ENCODE results near the gene MARS1.
"Not testable (repeated sequence)": the region's sequence is repeated elsewhere in the genome, so short reads cannot be mapped to it uniquely, and the experiment has no call there.

MARS1 gene

DNA sequence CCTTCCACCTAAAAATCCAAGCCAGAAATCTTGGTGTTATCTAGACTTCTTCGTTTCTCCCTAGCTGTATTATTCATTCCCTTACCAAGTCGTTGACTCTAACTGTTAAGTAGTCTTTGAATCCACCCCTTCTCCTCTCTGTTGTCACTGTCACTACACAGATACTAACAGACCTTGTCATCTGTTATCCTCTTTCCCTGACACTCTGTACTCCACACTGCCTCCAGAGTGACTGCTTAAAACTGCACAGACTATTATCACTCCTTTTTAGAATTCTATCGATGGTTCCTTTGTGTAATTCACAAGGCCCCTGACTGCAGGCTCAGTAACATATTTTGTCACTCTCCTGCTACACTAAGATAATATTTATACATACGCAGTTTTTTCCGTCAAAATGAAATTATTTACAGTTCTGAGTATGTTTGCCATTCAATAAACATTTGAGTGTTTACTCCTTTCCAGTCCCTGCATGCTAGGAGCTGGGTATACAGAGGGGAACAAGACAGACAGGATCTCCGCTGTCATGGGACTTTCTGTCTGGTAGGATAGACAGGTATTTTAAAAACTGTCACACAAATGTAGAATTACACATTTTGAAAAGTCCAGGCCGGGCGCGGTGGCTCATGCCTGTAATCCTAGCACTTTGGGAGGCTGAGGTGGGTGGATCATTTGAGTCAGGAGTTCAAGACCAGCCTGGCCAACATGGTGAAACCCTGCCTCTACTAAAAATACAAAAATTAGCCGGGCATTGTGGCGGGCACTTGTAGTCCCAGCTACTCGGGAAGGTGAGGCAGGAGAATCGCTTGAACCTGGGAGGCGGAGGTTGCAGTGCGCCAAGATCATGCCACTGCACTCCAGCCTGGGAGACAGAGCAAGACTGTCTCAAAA lies 3.8 kb downstream of the MARS1 start:
- DNase-seq (ENCODE audit: low read depth, low spot score): no peak

DNA sequence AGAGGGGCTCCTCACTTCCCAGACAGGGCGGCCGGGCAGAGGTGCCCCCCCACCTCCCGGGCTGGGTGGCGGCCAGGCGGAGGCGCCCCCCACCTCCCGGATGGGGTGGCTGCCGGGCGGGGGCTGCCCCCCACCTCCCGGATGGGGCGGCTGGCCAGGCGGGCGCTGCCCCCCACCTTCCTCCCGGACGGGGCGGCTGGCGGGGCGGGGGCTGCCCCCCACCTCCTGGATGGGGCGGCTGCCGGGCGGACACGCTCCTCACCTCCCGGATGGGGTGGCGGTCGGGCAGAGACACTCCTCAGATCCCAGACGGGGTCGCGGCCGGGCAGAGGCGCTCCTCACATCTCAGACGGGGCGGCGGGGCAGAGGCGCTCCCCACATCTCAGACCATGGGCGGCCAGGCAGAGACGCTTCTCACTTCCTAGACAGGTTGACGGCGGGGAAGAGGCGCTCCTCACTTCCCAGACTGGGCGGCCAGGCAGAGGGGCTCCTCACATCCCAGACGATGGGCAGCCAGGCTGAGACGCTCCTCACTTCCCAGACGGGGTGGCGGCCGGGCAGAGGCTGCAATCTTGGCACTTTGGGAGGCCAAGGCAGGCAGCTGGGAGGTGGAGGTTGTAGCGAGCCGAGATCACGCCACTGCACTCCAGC lies 7.3 kb downstream of the MARS1 start:
- DNase-seq (ENCODE audit: low read depth, low spot score): not testable (repeated sequence)

DNA sequence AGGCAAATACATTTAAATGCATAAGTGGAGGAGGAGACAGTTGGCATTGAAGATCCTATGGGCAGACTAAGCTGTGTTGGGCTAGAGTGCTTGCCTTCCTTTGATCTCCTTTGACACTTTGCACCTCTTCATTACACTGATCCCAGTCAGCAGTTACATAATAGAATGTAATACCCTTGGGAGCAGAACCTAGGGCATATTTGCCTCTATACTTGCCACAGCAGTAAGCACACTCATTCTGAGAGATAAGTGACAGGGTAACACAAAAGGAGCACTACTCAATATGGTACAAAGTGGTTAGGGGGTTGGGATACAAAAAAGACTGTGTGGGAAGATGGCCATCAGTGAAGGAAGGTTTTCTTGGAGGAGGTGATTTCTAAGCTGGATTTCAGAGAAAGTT lies 9.0 kb downstream of the MARS1 start:
- no peak for DNase-seq (ENCODE audit: low read depth, low spot score)

DNA sequence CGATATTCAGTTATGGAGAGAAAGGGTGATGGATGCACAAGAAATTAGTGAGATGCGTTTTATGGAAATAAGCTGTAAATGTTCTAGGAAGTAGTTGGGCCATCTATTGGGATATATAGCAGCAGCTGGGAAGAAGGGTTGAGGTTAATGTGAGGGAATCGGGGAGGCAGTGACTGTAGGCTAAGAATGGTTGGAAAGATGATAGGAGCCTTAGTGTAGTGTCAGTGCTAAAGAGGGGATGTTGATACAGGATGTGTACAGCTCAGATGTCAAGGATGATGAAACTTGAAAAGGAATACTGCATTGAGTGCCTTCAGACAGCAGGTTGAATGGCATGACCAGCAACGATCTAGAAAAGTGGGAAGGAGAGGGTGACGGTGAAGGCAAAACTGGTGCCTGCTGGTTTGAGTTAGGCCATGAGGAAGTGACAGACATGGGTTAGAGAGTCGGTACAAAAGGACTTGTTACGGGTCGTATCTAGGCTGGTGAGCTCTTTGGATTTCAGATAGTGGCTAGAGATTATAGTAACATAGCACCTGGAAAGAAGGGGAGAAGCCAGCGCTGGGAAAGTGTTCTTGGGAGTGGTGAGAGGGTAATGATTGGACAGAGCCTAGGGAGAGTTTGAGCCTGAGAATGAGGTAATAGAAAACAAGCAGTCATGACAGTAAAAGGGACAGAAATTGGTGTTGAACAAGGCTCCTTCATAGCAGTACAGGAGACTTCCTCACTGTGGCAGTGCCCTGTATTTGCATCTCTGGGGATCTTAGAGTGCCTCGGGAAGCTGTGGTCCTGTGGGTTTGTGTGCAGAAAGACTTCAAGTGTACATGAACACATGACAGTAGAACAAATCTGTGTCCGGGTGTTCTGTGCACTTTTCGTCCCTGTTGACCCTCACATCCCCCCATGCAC lies 9.6 kb downstream of the MARS1 start:
- DNase-seq (ENCODE audit: low read depth, low spot score): no peak

DNA sequence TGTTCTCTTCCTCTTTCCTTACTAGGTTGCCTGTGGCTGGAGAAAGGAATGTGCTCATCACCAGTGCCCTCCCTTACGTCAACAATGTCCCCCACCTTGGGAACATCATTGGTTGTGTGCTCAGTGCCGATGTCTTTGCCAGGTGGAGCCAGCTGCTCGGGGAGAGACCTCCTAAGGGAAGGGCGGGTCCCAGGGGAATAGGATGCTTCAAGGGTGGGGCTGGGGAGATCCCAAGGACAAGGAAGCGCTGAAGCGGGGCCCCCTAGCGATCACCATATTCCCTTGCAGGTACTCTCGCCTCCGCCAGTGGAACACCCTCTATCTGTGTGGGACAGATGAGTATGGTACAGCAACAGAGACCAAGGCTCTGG lies 10.2 kb downstream of the MARS1 start:
- DNase-seq (ENCODE audit: low read depth, low spot score): no peak

DNA sequence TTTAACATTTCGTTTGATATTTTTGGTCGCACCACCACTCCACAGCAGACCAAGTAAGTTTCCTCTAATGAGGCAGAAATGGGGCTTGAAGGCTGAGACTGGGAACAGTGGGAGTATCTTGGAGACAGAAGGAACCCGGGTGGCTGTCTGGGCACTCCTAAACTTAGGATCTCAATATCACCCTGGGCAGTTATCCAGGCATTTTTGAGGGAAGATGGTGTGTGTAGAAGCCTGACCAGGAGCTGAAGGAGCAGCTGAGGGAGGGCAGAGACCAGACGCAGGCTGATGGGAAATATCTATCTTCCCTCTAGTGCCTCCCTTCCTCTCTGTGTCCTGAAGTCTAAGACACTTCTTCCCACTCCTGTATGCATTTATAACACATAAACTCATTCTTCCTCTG lies 10.7 kb downstream of the MARS1 start:
- DNase-seq (ENCODE audit: low read depth, low spot score): no peak

DNA sequence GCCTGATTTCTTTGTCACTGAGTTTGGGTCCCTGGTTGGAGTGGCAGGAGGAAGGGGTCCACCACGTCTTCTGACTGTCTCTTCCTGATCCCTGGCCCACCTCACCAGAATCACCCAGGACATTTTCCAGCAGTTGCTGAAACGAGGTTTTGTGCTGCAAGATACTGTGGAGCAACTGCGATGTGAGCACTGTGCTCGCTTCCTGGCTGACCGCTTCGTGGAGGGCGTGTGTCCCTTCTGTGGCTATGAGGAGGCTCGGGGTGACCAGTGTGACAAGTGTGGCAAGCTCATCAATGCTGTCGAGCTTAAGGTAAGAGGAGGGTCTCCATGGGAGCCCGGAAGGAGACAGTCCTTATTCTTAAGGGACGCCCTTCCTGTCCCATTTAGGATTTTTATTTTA lies 12.3 kb downstream of the MARS1 start:
- no peak for DNase-seq (ENCODE audit: low read depth, low spot score)

DNA sequence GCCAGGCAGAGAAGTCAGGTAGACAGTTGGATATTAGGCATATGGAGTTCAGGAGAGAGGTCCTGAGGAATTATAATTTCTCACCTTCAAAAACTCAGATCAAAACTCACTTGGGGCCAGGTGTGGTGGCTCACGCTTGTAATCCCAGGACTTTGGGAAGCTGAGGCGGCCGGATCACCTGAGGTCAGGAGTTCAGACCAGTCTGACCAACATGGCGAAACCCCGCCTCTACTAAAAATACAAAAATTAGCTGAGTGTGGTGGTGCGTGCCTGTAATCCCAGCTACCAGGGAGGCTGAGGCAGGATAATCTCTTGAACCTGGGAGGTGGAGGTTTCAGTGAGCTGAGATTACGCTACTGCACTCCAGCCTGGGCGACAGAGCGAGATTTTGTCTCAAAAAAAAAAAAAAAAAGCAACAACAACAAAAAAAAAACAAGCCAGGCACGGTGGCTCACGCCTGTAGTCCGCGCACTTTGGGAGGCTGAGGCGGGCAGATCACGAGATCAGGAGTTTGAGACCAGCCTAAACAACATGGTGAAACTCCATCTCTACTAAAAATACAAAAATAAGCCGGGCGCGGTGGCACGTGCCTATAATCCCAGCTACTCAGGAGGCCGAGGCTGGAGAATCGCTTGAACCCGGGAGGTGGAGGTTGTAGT lies 14.6 kb downstream of the MARS1 start:
- not testable (repeated sequence) for DNase-seq (ENCODE audit: low read depth, low spot score)

DNA sequence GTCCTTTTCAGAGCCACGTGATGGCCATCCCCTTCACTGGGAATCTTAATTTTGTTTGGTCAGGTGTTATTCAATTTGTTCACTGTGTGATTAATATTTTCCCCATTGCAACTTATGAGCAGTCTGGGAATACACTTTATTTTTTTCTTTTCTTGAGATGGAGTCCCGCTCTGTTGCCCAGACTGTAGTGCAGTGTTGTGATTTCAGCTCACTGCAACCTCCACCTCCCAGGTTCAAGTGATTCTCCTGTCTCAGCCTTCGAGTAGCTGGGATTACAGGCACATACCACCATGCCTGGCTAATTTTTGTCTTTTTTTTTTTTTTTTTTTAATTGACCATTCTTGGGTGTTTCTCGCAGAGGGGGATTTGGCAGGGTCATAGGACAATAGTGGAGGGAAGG lies 18.7 kb downstream of the MARS1 start:
- not testable (repeated sequence) for DNase-seq (ENCODE audit: low read depth, low spot score)

DNA sequence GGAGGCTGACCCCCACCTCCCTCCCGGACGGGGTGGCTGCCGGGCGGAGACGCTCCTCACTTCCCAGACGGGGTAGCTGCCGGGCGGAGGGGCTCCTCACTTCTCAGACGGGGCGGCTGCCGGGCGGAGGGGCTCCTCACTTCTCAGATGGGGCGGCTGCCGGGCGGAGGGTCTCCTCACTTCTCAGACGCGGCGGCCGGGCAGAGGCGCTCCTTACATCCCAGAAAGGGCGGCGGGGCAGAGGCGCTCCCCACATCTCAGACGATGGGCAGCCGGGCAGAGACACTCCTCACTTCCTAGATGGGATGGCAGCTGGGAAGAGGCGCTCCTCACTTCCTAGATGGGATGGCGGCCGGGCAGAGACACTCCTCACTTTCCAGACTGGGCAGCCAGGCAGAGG lies 19.9 kb downstream of the MARS1 start:
- DNase-seq (ENCODE audit: low read depth, low spot score): not testable (repeated sequence)

DNA sequence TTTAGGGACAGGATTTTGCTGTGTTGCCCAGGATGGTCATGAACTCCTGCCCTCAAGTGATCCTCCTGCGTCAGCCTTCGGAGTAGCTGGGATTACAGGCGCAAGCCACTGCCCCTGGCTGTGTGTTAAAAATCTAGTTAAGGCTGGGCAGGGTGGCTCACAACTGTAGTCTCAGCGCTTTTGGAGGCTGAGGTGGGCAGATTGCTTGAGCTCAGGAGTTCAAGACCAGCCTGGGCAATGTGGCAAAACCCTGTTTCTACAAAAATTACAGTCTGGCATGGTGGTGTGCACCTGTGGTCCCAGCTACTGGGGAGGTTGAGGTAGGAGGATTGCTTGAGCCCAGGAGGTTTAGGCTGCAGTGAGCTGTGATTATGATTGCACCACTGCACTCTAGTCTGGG lies 23.3 kb downstream of the MARS1 start:
- DNase-seq (ENCODE audit: low read depth, low spot score): no peak

DNA sequence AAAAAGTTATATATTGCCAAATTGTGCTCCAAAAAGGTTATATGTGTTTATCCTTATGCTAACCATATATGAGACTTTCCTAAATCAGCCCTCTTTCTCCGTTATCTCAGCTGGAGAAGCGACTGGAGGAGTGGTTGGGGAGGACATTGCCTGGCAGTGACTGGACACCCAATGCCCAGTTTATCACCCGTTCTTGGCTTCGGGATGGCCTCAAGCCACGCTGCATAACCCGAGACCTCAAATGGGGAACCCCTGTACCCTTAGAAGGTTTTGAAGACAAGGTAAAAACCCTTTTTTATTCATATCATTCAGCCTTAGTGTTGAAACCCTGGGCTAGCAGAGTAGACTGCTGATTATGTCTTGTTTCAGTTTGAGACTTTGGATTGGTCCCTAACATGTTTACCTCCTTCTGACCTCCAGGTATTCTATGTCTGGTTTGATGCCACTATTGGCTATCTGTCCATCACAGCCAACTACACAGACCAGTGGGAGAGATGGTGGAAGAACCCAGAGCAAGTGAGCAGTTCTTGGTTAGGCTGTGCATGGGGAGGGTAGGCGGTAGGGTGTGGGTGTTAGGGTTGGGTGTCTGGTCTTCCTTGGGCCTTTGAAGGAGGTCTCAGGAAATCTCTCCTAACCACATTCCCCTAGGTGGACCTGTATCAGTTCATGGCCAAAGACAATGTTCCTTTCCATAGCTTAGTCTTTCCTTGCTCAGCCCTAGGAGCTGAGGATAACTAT lies 23.9 kb downstream of the MARS1 start:
- no peak for DNase-seq (ENCODE audit: low read depth, low spot score)

DNA sequence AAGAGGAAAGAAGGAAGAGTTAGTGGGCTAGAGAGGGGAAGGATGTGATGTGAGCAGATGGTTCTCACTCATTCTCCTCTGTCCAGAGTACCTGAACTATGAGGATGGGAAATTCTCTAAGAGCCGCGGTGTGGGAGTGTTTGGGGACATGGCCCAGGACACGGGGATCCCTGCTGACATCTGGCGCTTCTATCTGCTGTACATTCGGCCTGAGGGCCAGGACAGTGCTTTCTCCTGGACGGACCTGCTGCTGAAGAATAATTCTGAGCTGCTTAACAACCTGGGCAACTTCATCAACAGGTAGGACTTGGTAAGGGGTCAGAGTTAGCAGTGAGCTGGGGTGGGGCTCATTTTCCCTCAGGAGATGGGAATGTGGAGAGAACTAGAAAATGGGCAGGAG lies 24.8 kb downstream of the MARS1 start:
- DNase-seq (ENCODE audit: low read depth, low spot score): no peak

DNA sequence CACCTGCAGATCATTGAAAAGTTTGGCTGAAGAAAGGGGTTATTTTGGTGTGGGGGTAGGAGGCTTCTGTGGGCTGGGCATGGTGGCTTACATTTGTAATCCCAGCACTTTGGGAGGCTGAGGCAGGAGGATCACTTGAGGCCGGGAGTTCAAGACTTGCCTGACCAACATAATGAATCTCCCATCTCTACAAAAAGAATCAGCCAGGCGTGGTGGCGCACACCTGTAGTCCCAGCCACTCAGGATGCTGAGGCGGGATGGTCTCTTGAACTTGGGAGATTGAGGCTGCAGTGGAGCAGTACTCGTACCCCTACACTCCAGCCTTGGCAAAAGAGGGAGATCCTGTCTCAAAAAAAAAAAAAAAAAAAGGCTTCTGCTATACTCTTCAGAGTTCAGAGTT lies 25.4 kb downstream of the MARS1 start:
- DNase-seq (ENCODE audit: low read depth, low spot score): no peak

DNA sequence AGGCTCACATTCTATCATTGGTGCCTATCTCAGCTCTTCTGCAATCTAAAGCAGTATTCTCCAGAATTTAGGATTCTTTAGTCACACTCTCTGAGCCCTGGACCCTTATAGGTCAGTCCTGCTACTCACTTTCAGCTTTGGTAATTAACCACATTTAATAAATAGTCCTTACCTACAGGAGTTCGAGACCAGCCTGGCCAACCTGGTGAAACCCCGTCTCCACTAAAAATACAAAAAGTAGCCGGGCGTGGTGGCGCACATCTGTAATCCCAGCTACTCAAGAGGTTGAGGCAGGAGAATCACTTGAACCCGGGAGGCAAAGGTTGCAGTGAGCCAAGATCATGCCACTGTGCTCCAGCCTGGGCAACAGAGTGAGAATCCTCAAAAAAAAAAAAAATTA lies 25.8 kb downstream of the MARS1 start:
- DNase-seq (ENCODE audit: low read depth, low spot score): not testable (repeated sequence)

DNA sequence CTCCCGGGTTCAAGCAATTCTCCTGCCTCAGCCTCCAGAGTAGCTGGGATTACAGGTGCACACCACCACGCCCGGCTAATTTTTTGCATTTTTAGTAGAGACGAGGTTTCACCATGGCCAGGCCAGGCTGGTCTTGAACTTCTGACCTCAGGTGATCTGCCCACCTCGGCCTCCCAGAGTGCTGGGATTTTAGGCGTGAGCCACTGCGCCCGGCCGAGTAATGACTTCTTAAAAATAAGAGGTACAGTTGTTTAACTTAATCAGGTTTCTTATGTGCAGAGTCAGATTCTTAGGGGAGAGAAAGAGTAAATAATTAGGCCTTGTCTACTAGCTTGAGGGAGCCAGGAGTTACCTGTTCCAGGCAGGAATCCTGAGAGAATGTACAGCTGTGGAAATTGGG lies 26.4 kb downstream of the MARS1 start:
- DNase-seq (ENCODE audit: low read depth, low spot score): not testable (repeated sequence)

DNA sequence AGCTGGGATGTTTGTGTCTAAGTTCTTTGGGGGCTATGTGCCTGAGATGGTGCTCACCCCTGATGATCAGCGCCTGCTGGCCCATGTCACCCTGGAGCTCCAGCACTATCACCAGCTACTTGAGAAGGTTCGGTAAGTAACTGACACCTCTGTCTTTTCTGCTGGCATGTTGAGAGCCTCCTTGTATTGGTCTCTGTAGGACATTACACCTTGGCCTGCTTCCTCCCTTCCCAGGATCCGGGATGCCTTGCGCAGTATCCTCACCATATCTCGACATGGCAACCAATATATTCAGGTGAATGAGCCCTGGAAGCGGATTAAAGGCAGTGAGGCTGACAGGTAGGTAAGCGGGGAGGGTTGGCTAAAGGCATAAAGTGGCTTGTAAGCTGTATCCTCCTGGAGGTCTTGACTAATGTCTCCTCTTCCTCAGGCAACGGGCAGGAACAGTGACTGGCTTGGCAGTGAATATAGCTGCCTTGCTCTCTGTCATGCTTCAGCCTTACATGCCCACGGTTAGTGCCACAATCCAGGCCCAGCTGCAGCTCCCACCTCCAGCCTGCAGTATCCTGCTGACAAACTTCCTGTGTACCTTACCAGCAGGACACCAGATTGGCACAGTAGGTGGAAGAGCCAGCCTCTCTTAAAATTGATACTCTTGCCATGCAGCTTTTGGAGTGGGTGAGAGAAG lies 27.0 kb downstream of the MARS1 start:
- DNase-seq (ENCODE audit: low read depth, low spot score): no peak

DNA sequence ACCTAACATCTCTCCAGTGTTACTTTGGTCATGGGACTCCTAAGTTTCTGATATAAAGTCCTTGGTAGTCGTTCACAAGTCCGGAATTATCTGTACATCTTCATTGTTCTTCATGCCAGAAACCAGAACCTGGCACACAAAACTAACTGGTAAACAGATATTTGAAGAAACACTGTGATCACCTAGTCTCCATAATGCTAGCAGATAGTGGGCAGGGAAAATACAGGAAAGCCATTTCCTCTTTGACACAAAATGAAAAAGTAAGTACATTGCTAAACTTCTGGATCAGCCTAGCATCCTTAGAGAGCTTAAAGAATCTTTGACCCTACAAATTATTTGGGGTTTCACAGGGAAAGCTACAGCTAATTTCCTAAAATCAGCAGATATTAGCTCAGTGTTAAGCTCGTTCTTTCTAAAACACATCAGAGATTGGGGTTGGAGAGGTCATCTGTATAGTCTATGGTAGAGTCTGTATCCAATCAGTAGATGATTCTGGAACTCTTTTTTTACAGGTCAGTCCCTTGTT lies 27.6 kb downstream of the MARS1 start:
- DNase-seq (ENCODE audit: low read depth, low spot score): no peak

DNA sequence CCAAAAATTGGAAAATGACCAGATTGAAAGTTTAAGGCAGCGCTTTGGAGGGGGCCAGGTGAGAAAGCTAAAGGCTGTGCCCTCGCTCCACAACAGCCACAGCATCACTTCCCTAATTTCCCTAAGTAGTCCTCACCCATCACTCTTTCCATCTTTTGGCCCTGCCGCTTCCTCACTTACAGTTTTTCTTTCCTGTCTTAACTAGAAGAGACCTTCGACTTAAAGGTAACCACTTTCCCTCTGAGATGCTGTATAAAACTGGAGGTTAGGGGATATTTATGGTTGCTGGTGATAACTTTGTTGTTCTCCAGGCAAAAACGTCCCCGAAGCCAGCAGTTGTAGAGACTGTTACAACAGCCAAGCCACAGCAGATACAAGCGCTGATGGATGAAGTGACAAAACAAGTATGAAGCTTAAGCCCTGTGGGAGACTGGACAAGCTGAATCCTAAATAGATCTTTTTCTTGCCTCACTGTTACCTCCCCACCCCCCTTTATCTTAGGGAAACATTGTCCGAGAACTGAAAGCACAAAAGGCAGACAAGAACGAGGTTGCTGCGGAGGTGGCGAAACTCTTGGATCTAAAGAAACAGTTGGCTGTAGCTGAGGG lies 28.2 kb downstream of the MARS1 start:
- no peak for DNase-seq (ENCODE audit: low read depth, low spot score)

Measured in astrocyte of the hippocampus (primary cell).